ENCODE results near the gene SREBF2.

SREBF2 gene

GRCh38 chr22:41906822-41907221 lies 73.9 kb downstream of the SREBF2 start:
- H3K4me2 ChIP-seq (ENCODE audit: low read length) = no peak overlapping the region

GRCh38 chr22:41907436-41908401 lies 74.8 kb downstream of the SREBF2 start:
- Histone ChIP-seq H3K36me3 (ENCODE audit: insufficient read depth, low read length) (peaks cover 52% of the 10 kb centered on the region), H3K4me2 (ENCODE audit: low read length) (no peak overlapping the region), H3K4me3 (ENCODE audit: low read depth, low read length, poor library complexity, severe bottlenecking) (no peak overlapping the region), H2AFZ (ENCODE audit: low read length) (no peak overlapping the region), H3K27ac (ENCODE audit: low read depth, low read length, poor library complexity, severe bottlenecking) (no peak overlapping the region), H3K9me2 (ENCODE audit: low read depth, low read length) (no peaks in the 10 kb centered on the region), H3K9me3 (ENCODE audit: low read length) (no peaks in the 10 kb centered on the region), H3K4me1 (ENCODE audit: insufficient read depth, low read length, severe bottlenecking) (peaks cover 25% of the 10 kb centered on the region), H3K27me3 (ENCODE audit: insufficient read depth, low read length) (0 out of 2 replicates have a peak, but pooled peaks cover 8% of the 10 kb centered on the region), H3K9ac (ENCODE audit: low read length) (no peak overlapping the region), H3K79me2 (ENCODE audit: insufficient read depth, low read length) (no peaks in the 10 kb centered on the region), H4K20me1 (ENCODE audit: insufficient read depth, low read length) (no peaks in the 10 kb centered on the region), H3F3A (ENCODE audit: insufficient read depth, low read length) (0 out of 2 replicates have a peak, but pooled peaks cover 3% of the 10 kb centered on the region)
- TF ChIP-seq CTCF (IDR thresholded peaks at IDR 0.05; ENCODE audit: low read length) (no peak), EZH2 (IDR thresholded peaks at IDR 0.05; ENCODE audit: borderline replicate concordance, low read length) (no peak)

More at GRCh38 chr22:41906822-41907221, 73.9 kb downstream of the SREBF2 start:
- H3K4me1 ChIP-seq (ENCODE audit: insufficient read depth, low read length, severe bottlenecking) = peaks cover 25% of the 10 kb centered on the region
- 0 out of 2 replicates have a peak, but pooled peaks cover 3% of the 10 kb centered on the region for H3F3A ChIP-seq (ENCODE audit: insufficient read depth, low read length)
- H3K9ac ChIP-seq (ENCODE audit: low read length) = no peak overlapping the region
- no peak overlapping the region for H3K4me3 ChIP-seq (ENCODE audit: low read depth, low read length, poor library complexity, severe bottlenecking)
- H3K9me2 ChIP-seq (ENCODE audit: low read depth, low read length) = no peaks in the 10 kb centered on the region
- no peaks in the 10 kb centered on the region for H4K20me1 ChIP-seq (ENCODE audit: insufficient read depth, low read length)
- H3K36me3 ChIP-seq (ENCODE audit: insufficient read depth, low read length) = peaks cover 61% of the 10 kb centered on the region
- no peaks in the 10 kb centered on the region for H3K27me3 ChIP-seq (ENCODE audit: insufficient read depth, low read length)
- TF ChIP-seq EZH2 (IDR thresholded peaks at IDR 0.05; ENCODE audit: borderline replicate concordance, low read length) (no peak), CTCF (IDR thresholded peaks at IDR 0.05; ENCODE audit: low read length) (no peak)
- H3K9me3 ChIP-seq (ENCODE audit: low read length) = no peaks in the 10 kb centered on the region
- H3K27ac ChIP-seq (ENCODE audit: low read depth, low read length, poor library complexity, severe bottlenecking) = no peak overlapping the region
- H2AFZ ChIP-seq (ENCODE audit: low read length) = no peak overlapping the region
- H3K79me2 ChIP-seq (ENCODE audit: insufficient read depth, low read length) = no peaks in the 10 kb centered on the region

- no peak overlapping the region for H3K27ac ChIP-seq (ENCODE audit: low read depth, low read length, poor library complexity, severe bottlenecking)
- H3K9me2 ChIP-seq (ENCODE audit: low read depth, low read length) = no peaks in the 10 kb centered on the region
These were observed 75.8 kb downstream of the SREBF2 start for GRCh38 chr22:41908411-41909309.

More at GRCh38 chr22:41908411-41909309, 75.8 kb downstream of the SREBF2 start:
- H3K9ac ChIP-seq (ENCODE audit: low read length) = no peak overlapping the region
- no peaks in the 10 kb centered on the region for H3K9me3 ChIP-seq (ENCODE audit: low read length)
- no peaks in the 10 kb centered on the region for H4K20me1 ChIP-seq (ENCODE audit: insufficient read depth, low read length)
- TF ChIP-seq CTCF (IDR thresholded peaks at IDR 0.05; ENCODE audit: low read length) (no peak), EZH2 (IDR thresholded peaks at IDR 0.05; ENCODE audit: borderline replicate concordance, low read length) (no peak)
- 0 out of 2 replicates have a peak, but pooled peaks cover 8% of the 10 kb centered on the region for H3K27me3 ChIP-seq (ENCODE audit: insufficient read depth, low read length)
- H3K4me1 ChIP-seq (ENCODE audit: insufficient read depth, low read length, severe bottlenecking) = peaks cover 25% of the 10 kb centered on the region
- peaks cover 43% of the 10 kb centered on the region for H3K36me3 ChIP-seq (ENCODE audit: insufficient read depth, low read length)
- no peak overlapping the region for H3K4me2 ChIP-seq (ENCODE audit: low read length)
- H3K79me2 ChIP-seq (ENCODE audit: insufficient read depth, low read length) = no peaks in the 10 kb centered on the region
- H2AFZ ChIP-seq (ENCODE audit: low read length) = no peak overlapping the region
- 0 out of 2 replicates have a peak, but pooled peaks cover 3% of the 10 kb centered on the region for H3F3A ChIP-seq (ENCODE audit: insufficient read depth, low read length)
- H3K4me3 ChIP-seq (ENCODE audit: low read depth, low read length, poor library complexity, severe bottlenecking) = no peak overlapping the region
